DMS153 (cell line): ENCODE results near the gene FOXF1.

Source experiments
- DNase-seq: peaks from one replicate; lab custom pipeline; 2025; lab: John Stamatoyannopoulos, UW

Gene FOXF1

DNA sequence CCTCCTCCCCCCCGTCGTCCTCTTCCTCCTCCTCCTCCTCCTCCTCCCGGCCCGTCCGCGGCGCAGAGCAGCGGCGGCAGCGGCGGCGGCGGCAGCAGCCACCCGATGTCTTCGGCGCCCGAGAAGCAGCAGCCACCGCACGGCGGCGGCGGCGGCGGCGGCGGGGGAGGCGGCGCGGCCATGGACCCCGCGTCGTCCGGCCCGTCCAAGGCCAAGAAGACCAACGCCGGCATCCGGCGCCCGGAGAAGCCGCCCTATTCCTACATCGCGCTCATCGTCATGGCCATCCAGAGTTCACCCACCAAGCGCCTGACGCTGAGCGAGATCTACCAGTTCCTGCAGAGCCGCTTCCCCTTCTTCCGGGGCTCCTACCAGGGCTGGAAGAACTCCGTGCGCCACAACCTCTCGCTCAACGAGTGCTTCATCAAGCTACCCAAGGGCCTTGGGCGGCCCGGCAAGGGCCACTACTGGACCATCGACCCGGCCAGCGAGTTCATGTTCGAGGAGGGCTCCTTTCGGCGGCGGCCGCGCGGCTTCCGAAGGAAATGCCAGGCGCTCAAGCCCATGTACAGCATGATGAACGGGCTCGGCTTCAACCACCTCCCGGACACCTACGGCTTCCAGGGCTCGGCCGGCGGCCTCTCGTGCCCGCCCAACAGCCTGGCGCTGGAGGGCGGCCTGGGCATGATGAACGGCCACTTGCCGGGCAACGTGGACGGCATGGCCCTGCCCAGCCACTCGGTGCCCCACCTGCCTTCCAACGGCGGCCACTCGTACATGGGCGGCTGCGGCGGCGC lies at the start of gene FOXF1:
Gene FOXF1 (plus strand): TSS at position 63 of the 797 bp plus-strand sequence. CDS start 43 bp downstream, at position 106.
- no peak for DNase-seq

DNA sequence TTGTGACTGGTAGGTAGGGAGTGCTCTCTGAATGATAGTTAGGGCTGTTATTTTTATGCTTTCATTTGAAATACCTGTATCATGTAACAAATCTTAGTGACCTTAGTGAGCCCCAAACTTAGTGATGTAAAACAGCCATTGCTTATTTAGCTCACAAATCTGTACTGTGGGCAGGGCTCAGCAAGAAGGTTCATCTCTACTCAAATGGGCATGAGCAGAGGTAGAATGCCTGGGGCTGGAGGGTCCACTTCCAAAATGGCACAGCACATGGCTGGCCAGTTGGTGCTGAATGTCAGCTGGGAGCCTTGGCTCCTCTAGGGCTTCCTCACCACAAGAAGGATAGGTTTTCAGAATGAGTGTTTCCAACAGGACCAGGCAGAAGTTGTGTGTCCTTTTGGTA lies 49.3 kb upstream of the FOXF1 start:
- DNase-seq, result no peak

DNA sequence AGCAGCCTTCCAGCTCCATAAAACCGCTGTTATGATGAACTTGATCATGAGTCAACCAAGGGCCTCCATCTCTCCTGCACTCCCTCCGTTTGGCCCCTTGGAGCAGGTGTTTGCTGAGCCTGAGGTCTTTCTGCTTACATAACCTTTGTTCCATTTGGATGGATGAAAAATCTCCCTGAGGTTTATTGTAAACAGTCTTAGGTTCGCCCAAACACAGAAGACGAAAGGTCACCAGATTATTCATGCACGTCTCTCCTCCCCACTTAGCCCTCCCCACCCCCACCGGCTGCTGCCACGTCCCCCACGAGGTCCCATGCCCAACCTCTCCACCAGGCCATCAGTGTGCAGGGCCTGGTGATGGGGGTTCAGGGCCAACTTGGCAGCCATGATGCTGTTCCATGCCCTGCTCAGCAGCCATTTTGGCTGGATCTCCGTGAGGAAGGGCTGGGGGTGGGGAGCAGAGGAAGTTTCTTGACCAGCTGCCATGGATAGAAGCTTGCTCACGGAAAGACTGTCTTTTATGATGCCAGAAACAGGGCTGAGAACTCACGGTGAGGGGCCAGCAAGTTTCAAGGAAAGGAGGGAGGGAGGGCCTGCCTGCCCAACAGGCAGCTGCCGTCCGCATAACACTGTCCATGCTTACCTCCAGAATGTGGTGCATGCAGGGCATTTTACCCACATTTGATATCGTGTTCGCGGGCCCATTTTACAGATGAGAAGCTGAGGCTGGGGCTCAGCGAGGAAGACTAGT lies 47.8 kb upstream of the FOXF1 start:
- no peak for DNase-seq

DNA sequence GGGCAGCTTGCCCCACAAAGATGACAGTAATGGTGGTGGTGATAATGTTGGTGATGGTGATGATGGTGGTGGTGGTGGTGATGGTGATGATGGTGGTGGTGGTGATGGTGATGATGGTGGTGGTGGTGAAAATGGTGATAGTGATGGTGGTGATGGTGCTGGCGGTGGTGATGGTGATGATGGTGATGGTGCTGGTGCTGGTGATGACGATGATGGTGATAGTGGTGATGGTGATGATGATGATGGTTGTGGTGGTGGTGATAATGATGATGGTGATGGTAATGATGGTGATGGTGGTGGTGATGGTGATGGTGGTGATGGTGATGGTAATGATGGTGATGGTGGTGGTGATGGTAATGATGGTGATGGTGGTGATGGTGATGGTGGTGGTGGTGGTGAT lies 46.3 kb upstream of the FOXF1 start:
- no peak for DNase-seq

DNA sequence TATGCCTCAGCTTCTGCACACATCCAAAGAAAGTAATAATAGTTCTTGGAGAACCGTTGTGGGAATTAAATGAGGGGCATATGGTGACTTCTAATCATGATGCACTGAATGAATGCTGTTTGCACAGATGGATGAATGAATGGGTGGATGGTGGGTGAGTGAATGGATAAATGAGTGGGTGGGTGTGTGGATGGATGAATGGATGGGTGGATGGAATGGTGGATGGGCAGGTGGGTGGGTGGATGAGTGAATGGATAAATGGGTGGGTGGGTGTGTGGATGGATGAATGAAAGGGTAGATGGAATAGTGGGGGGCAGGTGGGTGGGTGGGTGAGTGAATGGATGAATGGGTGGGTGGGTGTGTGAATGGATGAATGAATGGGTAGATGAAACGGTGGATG lies 44.9 kb upstream of the FOXF1 start:
- no peak for DNase-seq

DNA sequence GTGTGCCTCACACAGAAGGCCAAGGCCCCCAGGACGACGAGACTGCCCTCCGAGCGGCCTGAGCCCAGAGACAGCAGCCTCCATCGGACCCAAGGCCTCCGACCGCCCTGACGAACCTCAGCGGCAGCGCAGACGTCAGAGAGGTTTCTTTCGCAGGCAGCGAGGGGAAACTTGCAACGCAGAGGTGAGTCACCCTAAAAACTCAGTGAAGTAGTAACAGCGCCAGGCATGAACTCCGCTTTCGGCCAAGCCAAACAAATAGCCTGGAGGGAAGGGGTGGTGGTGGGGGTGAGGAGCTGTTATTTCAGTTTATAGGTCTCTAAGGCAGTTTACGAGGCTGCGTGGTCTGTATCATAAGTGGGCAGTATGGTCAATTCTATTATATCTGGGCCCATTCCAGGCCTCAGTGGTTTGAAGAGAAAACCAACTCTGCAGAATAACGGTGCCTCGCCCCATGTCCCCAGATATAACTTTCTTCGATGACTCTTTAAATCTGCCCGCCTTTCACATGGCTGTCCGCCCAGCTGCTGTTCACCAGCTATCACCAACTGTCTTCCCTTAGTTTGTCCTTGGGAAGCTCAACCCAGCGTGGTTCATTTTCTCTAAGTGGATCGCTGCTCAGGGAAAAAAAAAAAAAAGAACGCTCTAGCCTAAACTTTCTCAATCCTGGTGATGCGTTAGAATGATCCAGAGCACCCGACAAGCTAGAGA lies 43.5 kb upstream of the FOXF1 start:
- no peak for DNase-seq

DNA sequence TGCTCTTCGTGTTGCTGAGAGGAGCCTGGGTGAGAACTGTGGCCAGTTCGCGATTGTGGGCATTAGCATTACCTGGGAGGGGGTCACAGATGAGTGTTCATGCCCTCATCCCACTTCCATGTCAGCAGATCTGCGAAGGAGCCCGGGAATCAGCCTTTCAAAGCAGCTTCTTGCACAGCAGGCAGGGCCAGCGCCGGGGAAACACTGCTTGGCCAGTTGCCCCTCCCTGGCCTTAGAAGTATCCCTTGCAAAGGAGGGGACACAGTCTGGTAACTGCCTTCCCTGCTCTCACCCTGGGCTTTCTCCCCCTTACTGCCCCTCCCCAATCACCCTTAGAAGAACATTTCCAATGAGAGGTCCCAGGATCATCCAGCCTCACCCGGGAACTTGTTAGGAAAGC lies 42.8 kb upstream of the FOXF1 start:
- no peak for DNase-seq

DNA sequence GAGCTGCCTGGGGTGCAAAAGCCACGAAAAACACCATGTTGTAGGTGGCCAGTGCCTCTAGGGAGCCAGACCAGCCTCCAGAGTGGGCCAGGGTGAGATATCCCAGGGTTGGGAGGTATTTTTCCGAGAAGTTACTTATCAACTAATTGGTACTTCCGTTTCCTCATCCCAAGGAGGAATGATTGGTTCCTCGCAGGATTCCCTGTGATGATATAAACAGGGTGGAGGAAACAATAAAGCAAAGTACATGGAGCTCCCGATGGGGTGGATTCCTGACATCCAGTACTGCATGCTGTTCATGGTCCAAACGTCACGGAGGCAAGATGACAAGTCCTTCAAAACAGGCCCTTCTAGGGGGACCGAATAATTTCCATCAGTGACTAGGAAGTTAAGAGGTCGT lies 39.4 kb upstream of the FOXF1 start:
- no peak for DNase-seq

DNA sequence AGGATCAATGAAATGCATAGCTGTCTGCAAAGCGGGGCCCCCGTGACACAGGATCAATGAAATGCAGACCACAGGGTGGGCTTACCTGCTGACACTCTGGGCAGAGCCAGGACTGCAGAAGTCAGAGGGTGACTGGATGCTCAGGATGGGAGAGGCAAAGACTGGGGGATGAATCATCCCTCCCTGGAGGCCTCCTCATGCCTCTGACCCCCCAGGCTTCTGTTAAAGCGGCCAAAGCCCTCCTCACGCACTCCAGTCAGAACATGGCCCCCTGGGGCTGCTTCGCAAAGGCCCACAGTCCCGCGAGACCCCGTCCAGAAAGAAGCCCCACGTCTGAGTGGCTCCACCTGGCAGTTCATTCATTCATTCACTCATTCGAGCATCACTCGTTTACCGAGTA lies 38.4 kb upstream of the FOXF1 start:
- no peak for DNase-seq

DNA sequence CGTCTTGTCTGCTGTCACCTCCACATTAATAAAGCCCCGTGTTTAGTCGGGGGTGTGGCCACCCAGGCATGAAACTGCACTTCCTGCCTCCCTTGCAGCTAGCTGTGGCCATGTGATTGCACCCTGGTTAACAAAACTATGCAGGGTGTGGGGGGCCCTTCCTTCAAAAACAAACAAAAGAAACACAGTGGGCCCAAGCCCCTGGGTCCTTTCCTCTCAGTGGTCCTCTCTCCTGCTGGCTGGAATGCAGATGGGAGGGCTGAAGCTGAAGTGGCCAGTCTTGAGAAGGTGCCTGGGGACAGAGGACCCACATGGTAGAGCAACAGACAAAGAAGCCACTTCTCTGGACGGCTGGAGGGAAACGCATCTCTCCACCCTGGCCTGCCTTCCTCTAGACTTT lies 38.0 kb upstream of the FOXF1 start:
- DNase-seq, result no peak

DNA sequence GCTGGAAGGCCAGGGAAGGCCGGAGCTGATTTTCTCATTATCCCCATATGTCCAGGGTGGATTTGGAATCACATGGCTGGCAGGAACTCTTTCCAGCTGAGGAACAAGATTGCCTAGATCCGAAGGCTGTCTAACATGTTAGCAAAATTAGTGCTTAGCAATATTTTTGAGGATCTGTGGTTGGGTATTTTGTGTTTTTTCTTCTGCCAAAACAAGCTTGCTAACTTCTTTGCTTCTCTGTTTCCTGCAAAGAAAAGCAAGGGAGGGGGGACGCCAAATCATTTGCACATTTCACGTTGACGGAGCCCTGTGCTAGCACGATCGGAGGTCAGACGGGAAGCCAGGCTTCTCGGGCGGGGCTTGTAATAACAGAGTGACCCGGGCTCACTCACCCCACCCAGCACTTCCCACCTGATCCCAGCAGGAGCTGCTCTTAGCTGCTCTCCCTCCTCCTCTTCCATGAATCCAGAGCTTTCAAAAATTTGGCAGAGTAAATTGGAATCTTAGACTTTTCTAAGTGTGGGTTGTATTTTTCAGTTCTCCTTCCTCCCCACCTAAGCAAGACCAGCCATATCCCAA lies 33.3 kb upstream of the FOXF1 start:
- no peak for DNase-seq

DNA sequence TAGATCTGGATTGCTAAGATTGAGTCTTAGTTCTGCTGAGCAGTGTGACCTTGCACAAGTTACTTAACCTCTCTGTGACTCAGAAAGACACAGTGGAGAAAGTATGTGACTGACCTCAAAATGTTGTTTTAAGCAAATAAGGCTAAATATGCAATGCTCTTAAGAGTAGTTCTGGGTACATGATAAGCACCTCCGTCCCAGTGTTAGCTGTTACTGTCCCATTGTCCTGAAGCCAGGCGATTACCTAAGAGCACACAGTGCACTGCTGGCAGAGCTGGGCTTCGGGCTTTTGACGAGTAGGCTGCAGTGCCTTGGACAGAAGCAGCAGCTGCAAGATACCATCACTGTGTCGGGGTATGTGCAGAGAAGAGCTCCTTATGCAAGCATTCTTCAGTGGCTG lies 32.7 kb upstream of the FOXF1 start:
- DNase-seq, result no peak

DNA sequence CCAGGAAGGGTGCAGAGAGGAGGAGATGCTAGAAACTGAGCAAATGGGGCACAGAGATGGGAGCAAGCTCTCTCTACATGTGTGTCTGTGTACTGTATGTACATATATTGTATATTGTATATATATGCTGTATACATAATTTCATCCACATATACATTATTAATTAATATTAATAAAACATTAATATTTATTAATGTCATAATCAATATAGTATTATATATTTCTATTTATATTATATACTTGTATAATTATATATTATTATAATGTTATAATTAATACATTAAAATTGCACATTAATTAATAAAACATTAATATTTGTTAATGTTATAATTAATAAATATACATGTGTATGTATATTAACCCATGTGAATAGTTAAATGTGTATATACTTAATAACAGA lies 31.5 kb upstream of the FOXF1 start:
- DNase-seq, result no peak

DNA sequence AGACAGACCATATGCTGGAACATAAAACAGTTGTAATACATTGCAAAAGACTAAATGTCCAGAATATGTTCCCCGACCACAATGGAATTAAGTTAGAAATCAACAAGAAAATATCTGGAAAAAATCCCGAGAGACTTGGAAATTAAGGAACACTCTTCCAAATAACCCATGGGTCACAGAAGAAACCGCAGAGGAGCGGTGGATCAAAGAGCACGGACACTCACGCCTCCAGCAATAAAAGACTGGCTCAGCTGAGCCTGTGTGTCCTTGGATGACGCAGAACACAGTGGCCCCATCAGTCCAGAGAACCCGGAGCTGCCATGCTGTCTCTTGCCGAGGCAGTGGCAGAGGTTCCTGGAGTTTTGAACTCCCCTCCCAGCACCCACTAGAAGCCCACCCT lies 30.9 kb upstream of the FOXF1 start:
- DNase-seq, result no peak

DNA sequence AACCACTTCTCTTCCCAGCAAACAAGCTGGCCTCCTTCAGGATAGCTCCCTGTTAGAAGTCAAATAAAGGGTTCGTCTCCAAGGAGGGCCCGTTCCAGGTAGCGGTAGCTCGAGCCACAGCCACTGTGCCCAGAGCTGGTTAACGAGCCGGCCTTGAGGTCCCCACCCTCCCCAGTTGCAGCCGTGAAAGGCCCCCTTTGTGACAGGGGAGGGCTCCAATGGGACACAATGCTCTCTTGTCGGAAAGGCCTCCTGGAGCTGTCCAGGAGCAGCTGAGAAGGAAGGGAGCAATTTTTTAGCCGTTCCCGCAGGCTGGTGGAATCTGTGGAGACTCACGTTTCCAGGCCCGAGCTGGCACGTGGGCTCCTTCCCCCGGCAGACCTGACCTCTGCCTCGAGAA lies 29.9 kb upstream of the FOXF1 start:
- DNase-seq, result no peak

DNA sequence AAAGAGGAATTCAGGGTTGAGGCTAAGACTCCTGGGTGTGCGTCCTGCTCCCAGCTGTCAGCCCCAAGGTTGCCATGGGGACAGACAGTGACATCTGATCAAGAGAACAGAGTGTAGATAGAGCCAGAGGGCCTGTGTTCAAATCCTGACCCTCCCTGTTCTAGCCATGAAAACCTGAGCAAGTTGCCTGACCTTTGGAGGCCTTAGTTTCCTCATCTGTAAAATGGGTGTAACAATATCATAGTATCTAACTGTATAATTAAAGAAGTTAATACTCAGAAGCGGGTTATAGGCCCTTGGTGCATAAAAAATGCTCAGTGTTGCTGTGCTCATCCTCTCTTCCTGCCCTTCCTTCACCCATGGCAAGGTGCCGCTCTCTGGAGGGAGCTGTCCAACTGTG lies 28.7 kb upstream of the FOXF1 start:
- DNase-seq, result no peak

DNA sequence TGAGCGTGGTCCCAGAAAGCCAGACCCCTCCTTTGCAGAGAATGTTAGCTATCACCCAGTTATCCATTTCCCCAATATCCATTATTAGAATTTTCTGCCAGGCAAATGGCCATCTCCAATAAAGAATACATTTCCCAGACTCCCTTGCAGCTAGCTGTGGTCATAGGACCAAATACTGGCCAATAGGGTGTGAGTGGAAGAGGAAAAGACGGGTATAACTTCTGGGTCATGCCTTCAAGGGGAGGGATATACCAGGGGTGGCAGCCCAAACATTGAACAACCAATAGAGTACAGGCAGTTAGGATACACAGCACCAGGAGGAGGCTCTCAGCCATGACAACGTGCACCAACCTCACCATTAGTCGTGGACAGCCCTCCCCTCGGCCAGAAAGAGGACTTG lies 26.1 kb upstream of the FOXF1 start:
- no peak for DNase-seq

DNA sequence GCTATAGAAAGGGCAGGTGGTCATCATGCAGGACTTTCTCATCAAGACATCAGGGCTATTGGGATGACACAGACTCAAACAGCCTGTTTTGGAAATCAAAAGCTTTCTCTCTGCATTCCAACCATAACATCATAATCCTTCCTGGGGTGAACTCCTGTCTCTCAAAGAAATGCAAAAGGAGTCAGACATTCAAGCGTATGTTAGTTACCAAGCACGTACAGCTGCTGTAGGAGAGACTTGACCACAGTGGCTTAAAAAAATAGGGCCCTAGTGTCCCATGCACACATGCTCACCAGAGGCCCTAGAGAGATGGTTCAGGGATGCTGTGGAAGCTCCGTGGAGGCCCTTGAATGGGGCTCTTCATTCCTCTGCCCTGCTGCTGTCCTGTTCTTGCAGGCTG lies 24.6 kb upstream of the FOXF1 start:
- DNase-seq, result no peak

DNA sequence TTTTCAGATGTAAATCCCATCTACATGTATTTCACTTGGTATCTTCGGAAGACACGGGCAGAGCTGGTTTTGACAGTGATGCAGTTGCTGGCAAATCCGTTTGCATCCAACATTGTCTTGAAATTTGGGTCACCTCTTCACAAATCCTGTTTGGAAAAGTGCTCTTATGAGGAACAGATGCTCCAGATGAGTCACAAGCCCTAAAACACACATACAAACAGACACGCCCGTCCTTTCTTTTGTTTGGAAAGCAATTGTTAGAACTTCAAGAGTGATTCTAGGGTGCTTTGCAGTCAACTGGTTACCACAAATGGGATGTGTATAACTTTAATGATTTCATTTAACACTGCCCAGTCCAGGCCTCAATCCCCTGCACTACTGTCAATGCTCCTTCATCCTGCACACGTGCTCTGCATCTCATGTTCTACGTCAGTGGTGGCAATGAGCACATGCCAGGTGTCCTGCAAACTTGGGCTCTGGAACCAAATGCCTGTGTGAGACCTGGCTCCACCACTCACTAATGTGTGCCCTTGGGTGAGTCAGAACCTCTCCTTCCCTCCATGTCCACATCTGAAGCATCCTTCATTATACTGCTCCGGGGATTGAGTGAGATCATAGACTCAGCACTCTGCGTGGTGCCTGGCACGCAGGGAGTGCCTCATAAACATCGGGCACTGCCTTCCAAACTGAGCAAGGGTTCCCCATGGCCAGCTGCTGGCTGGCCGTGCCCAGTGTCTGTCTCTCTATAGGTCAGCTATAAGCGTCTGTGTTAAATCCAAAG lies 19.3 kb upstream of the FOXF1 start:
- DNase-seq, result no peak

DNA sequence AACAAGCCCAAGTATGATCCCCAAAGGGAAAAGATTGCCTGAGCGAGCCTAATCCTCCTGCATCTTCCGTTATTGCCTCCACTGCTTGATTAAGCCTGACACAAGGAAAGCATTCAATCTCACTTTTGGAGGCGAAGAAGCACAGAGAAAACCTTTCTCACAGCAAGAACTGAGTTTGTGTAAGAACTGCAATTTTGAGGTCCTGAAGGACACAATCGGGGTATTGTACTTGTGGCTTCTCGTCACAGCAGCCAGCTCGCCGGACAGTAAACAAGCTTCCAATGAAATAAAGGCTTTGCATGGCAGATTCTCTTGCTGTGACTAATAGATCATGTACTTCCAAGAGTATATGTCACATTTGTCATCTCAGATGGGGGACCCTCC lies 18.7 kb upstream of the FOXF1 start:
- DNase-seq, result no peak

DNA sequence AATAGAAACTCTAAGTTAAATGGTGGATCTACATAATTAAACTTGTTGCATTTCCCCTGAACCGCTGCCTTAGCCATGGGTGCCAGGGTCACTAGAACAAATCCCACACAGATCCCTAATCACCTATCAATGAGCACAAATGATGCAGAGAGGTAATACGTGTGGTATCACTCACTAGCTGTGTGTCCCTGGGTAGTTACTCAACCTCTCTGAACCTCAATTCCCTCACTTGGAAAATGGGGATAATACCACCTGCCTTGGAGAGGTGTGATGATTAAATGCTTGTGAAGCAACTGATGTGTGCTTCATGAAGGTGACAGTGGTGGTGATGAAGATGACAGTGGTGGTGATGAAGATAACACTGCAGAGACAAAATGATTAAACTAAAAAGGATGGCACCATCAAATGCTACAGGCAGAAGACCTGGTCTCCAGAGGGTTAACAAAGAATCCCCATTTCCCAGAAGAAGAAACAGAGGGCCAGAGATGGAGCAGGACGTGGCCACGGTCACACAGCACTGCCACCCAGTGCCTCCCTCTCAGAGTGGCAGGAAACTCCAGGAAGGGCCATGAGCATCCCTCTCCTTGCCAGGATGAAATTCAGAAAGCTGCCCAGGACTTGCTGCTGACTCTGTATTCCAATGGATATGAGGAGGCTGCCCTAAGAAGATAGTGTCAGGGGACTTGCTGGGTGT lies 17.9 kb upstream of the FOXF1 start:
- no peak for DNase-seq
